Measurements from ENCODE around the gene NOC2L.

DNA sequence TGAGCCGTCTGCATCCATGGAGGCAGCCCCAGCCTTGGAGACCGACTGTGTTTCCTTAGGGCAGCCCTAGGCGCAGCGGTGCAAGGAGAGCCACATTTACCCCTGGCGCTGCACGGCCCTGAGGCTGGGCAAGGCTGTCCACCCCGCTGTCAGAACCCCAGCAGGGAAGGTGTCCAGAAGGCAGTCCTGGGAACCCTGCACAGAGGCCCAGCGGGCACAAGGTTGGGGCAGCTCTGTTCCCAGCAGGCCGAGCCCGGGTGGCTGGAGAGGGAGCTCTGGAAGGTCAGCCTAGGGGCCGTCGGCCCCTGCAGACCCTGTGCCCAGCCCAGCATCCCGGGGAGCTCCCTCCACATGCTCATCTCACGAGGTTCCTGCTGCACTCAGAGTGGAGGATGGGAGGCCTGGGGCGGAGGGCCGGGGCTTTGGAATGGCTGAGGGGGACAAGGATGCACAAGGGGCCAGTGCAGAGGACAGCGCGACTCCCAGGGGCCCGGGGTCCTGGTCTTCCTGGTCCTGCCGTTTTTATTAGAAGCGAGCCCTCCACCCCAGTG, 55.3 kb downstream of the NOC2L start:
- no peak for TF ChIP-seq EZH2 (IDR thresholded peaks at IDR 0.05; ENCODE audit: borderline replicate concordance, low read depth, low read length, severe bottlenecking)
- TF ChIP-seq, protein P1, sequence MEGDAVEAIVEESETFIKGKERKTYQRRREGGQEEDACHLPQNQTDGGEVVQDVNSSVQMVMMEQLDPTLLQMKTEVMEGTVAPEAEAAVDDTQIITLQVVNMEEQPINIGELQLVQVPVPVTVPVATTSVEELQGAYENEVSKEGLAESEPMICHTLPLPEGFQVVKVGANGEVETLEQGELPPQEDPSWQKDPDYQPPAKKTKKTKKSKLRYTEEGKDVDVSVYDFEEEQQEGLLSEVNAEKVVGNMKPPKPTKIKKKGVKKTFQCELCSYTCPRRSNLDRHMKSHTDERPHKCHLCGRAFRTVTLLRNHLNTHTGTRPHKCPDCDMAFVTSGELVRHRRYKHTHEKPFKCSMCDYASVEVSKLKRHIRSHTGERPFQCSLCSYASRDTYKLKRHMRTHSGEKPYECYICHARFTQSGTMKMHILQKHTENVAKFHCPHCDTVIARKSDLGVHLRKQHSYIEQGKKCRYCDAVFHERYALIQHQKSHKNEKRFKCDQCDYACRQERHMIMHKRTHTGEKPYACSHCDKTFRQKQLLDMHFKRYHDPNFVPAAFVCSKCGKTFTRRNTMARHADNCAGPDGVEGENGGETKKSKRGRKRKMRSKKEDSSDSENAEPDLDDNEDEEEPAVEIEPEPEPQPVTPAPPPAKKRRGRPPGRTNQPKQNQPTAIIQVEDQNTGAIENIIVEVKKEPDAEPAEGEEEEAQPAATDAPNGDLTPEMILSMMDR (IDR thresholded peaks at IDR 0.05; ENCODE audit: extremely low read depth in 1 of 2, insufficient read depth in 1 of 2, low read depth in 1 of 2, low read length in 2 of 2), result no peak
- no peak for TF ChIP-seq POLR2AphosphoS5 (IDR thresholded peaks at IDR 0.05; ENCODE audit: insufficient read depth, low read depth, low read length)
- TF ChIP-seq POLR2A (IDR thresholded peaks at IDR 0.05; ENCODE audit: low read depth, low read length), result no peak
- TF ChIP-seq MYC (IDR thresholded peaks at IDR 0.05; ENCODE audit: low read depth, low read length), result no peak
- TF ChIP-seq JUN (IDR thresholded peaks at IDR 0.05; ENCODE audit: borderline replicate concordance, insufficient read depth, insufficient read length, low read depth), result no peak

Data from endothelial cell of umbilical vein (primary cell).